GM19467 (cell line): ENCODE data around the gene CPSF3.

Experiments used
- ATAC-seq: cut with Tn5 transposase; IDR thresholded peaks from one replicate; pipeline ENCODE4 v1.9.1; 2021; ENCODE audit warnings: mild to moderate bottlenecking, moderate library complexity; ENCODE audit not compliant: unreplicated experiment

Gene CPSF3

GRCh38 chr2:9423100-9423921 is at the start of gene CPSF3, which contains the start of gene ITGB1BP1:
Gene CPSF3, plus strand, starts transcription at chr2:9423654. Its CDS starts 120 bp downstream, at chr2:9423774.
Gene ITGB1BP1, minus strand, starts transcription at chr2:9423528. Its CDS starts 4,831 bp downstream, at chr2:9418697.
- peak; percentile 77 for ATAC-seq

- ATAC-seq: no peak
Measured at GRCh38 chr2:9374071-9374730, 49.3 kb upstream of the CPSF3 start.

- ATAC-seq: no peak
Measured at GRCh38 chr2:9375857-9376428, 47.5 kb upstream of the CPSF3 start.

GRCh38 chr2:9377461-9378097 is 45.9 kb upstream of the CPSF3 start:
- ATAC-seq: no peak

- no peak for ATAC-seq
Measured at GRCh38 chr2:9378433-9379390, 44.7 kb upstream of the CPSF3 start.

- ATAC-seq: no peak
Measured at GRCh38 chr2:9379391-9379755, 44.1 kb upstream of the CPSF3 start.

- no peak for ATAC-seq
Measured at GRCh38 chr2:9380702-9381628, 42.5 kb upstream of the CPSF3 start.

GRCh38 chr2:9382604-9383235 is 40.7 kb upstream of the CPSF3 start:
- ATAC-seq: no peak

- no peak for ATAC-seq
Measured at GRCh38 chr2:9384521-9384920, 38.9 kb upstream of the CPSF3 start.

- ATAC-seq: no peak
Measured at GRCh38 chr2:9385841-9386240, 37.6 kb upstream of the CPSF3 start.

- ATAC-seq: no peak
Measured at GRCh38 chr2:9388199-9388681, 35.2 kb upstream of the CPSF3 start.

GRCh38 chr2:9388950-9389911 is 34.2 kb upstream of the CPSF3 start:
- ATAC-seq: no peak

- ATAC-seq: no peak
Measured at GRCh38 chr2:9390151-9390850, 33.2 kb upstream of the CPSF3 start.

- no peak for ATAC-seq
Measured at GRCh38 chr2:9390991-9391390, 32.5 kb upstream of the CPSF3 start.

GRCh38 chr2:9391961-9392720 is 31.3 kb upstream of the CPSF3 start:
- no peak for ATAC-seq
